ENCODE data around the gene THYN1. TPM values are rescaled to one million over a fixed set of nuclear protein-coding genes. Genes with fewer than 3 reads are reported as not detected.

Gene THYN1
- total RNA-seq, 3 donors from 2014 or later = 51.7 to 73.9 (median 58.7) TPM

DNA sequence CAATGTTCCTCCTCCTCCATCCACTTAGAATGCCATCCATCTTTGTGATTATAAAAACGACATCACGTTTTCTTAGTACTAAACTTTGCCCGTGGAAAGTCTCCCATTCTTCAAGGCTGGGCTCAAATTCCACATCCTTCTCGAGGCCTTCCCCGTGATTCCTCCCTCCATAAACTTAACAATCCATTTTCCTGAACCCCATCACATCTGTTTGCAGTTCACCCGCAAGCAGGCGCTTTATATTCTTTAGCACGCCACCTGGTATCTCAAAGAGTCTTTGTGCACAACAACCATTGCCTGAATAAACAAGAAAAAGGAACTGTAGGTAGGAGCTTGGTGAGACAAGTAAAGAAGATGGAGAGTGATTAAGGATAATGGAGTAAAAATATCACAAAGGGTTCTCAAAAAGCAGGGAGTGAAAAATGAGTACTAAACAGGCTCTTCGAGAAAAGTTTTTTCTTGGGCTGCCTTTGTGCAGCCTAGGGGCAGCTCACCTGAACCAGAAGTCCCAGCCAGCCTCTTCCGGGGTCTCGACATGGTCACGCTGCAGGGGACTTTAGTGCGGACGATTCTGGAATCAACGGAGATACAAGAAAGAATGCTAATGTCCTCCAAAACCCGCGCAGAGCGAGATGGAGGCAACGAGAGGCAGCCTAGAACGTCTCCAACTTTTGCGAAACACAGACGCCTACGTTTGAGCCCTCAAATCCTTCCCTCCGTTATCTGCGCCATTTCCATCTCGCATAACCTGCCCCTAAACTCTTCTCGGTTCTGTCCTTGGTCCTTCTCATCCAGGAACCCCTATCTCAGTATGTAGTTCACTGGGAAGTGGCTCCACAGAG, 585 bp downstream of the THYN1 start:
- TF ChIP-seq POLR2AphosphoS5 (IDR thresholded peaks at IDR 0.05) (no peak), POLR2A (IDR thresholded peaks at IDR 0.05) (no peak)
- TF ChIP-seq, protein P1, sequence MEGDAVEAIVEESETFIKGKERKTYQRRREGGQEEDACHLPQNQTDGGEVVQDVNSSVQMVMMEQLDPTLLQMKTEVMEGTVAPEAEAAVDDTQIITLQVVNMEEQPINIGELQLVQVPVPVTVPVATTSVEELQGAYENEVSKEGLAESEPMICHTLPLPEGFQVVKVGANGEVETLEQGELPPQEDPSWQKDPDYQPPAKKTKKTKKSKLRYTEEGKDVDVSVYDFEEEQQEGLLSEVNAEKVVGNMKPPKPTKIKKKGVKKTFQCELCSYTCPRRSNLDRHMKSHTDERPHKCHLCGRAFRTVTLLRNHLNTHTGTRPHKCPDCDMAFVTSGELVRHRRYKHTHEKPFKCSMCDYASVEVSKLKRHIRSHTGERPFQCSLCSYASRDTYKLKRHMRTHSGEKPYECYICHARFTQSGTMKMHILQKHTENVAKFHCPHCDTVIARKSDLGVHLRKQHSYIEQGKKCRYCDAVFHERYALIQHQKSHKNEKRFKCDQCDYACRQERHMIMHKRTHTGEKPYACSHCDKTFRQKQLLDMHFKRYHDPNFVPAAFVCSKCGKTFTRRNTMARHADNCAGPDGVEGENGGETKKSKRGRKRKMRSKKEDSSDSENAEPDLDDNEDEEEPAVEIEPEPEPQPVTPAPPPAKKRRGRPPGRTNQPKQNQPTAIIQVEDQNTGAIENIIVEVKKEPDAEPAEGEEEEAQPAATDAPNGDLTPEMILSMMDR (IDR thresholded peaks at IDR 0.05) = no peak
- peaks cover 5 to 14% of the 10 kb centered on the region in 2 donors for H3K4me1 ChIP-seq

DNA sequence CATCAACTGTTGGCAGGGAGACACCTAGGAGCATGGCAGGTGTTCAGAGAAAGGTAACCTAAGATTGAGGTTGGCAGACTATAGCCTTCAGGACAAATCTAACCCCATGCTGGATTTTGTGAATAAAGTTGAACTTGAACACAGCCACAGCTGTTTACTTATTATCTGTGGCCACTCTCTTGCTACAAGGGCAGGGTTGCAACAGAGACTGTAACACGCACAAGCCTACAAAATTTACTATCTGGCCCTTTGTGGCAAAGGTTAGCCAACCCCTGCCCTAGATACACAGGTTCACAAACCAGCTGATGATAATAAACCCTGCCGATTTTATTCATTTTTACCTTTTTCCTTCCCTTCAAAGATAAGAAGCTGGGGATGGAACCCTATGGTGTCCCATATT, 2.5 kb downstream of the THYN1 start:
- TF ChIP-seq POLR2AphosphoS5 (IDR thresholded peaks at IDR 0.05) = no peak
- TF ChIP-seq POLR2A (IDR thresholded peaks at IDR 0.05) = no peak
- TF ChIP-seq, protein P1 (IDR thresholded peaks at IDR 0.05) = no peak
- no peak for DNase-seq (ENCODE audit: low spot score in 2 of 2)
- intact Hi-C loops (cut with DNase I; ENCODE audit: low total_unique reads) = no loop called here

More for the DNA sequence above, 585 bp downstream of the THYN1 start:
- peak overlapping the region; percentile 81 to 96 (median 91) for H3K4me3 ChIP-seq
- DNase-seq (ENCODE audit: low spot score in 2 of 2) = no peak
- H3K27ac ChIP-seq = peak overlapping the region; percentile 61 to 71
- no peaks in the 10 kb centered on the region for H3K27me3 ChIP-seq
- H3K9me3 ChIP-seq = no peaks in the 10 kb centered on the region
- no peaks in the 10 kb centered on the region for H3K36me3 ChIP-seq
- intact Hi-C loops (cut with DNase I; ENCODE audit: low total_unique reads) = no loop called here

DNA sequence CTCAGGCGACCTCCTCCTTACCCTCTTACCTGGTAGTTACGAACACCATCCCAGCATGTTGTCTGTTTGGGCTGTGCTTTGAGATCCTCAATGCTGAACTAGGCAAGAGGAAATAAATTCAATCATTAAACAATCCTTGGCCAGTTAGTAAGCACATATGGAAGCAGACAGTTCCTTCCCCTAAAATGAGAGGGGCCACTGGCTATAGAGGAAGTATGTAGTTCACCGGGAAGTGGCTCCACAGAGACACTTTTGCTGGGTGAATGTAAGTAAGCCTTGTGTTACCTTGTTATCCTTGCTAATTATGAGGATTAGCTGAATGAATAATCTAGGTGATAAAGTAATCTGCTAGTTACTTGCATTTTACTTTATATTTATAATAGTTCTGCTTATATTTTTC, 2.9 kb downstream of the THYN1 start:
- no peak overlapping the region for H3K27ac ChIP-seq
- TF ChIP-seq, protein P1 (IDR thresholded peaks at IDR 0.05) = no peak
- TF ChIP-seq POLR2A (IDR thresholded peaks at IDR 0.05) (no peak), POLR2AphosphoS5 (IDR thresholded peaks at IDR 0.05) (no peak)
- DNase-seq (ENCODE audit: low spot score in 2 of 2) = no peak
- H3K4me1 ChIP-seq = peaks cover 5 to 14% of the 10 kb centered on the region in 2 donors
- H3K9me3 ChIP-seq = no peaks in the 10 kb centered on the region
- no peaks in the 10 kb centered on the region for H3K27me3 ChIP-seq
- intact Hi-C loops (cut with DNase I; ENCODE audit: low total_unique reads) = no loop called here
- H3K4me3 ChIP-seq = no peak overlapping the region
- H3K36me3 ChIP-seq = peaks cover 4% of the 10 kb centered on the region

More for the DNA sequence above, 2.5 kb downstream of the THYN1 start:
- no peaks in the 10 kb centered on the region for H3K9me3 ChIP-seq
- peaks cover 5 to 14% of the 10 kb centered on the region in 2 donors for H3K4me1 ChIP-seq
- H3K4me3 ChIP-seq = no peak overlapping the region
- H3K36me3 ChIP-seq = peaks cover under 1% of the 10 kb centered on the region
- no peaks in the 10 kb centered on the region for H3K27me3 ChIP-seq
- H3K27ac ChIP-seq = no peak overlapping the region

DNA sequence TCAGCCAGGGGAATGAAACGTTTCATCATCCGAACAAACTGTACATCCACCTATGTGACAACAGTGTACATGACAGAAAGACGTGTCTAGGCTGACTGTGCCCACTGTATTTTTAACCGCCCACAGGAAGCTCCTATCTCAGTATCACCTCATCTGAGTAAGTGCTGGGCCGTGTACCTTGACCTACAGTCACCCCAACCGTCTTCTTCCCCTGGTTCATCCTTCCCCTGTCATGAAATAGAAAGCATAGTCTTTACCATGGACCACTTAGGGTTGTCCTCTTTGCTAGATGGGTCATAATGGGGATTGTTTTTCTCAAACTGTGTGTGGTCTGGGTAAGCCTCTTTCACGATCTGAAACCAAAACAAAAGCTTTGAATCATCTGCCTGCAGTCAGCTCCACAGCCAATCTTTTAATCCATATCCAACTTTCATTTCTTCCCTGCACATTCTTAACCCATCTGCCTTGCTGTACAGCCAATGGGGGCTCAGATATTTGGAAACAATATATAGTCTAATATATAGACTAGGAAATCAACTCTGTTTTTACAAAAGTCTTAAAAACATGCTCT, 4.2 kb downstream of the THYN1 start:
- Histone ChIP-seq H3K27ac (no peak overlapping the region), H3K4me3 (no peak overlapping the region), H3K36me3 (peaks cover 11% of the 10 kb centered on the region), H3K4me1 (peaks cover 5 to 14% of the 10 kb centered on the region in 2 donors), H3K27me3 (no peaks in the 10 kb centered on the region), H3K9me3 (no peaks in the 10 kb centered on the region)
- DNase-seq (ENCODE audit: low spot score in 2 of 2) = no peak
- TF ChIP-seq POLR2A (IDR thresholded peaks at IDR 0.05) (no peak), POLR2AphosphoS5 (IDR thresholded peaks at IDR 0.05) (no peak)
- TF ChIP-seq, protein P1 (IDR thresholded peaks at IDR 0.05) = no peak
- intact Hi-C loops (cut with DNase I; ENCODE audit: low total_unique reads) = no loop called here

DNA sequence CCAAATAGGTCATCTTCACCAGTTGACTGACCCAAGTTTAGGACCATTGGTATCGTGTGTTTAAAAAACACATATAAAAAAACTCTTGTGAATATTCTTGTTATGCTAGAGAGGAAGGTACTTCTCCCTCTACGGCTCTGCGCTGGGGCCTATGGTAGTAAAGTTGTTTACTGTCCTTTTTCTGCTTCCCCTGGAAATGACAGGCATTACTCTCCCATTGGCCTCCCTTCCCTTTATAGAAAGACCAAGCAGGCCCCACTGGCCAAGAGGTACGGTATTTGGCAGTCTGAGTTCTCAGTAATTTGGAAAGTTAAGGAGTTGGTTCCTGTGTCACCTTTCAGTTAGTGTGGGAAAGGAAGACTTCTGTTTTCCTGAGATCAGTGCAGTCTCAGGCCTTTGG, 6.5 kb downstream of the THYN1 start:
- H3K27me3 ChIP-seq = no peaks in the 10 kb centered on the region
- intact Hi-C loops (cut with DNase I; ENCODE audit: low total_unique reads) = no loop called here
- H3K4me3 ChIP-seq = no peak overlapping the region
- peaks cover 0 to 7% of the 10 kb centered on the region in 2 donors for H3K4me1 ChIP-seq
- peaks cover 14% of the 10 kb centered on the region for H3K36me3 ChIP-seq
- no peaks in the 10 kb centered on the region for H3K9me3 ChIP-seq
- TF ChIP-seq POLR2A (IDR thresholded peaks at IDR 0.05) = no peak
- TF ChIP-seq, protein P1 (IDR thresholded peaks at IDR 0.05) = no peak
- no peak for TF ChIP-seq POLR2AphosphoS5 (IDR thresholded peaks at IDR 0.05)
- DNase-seq (ENCODE audit: low spot score in 2 of 2) = no peak
- H3K27ac ChIP-seq = no peak overlapping the region
